ENCODE data around the gene MECR. TPM values are rescaled to one million over a fixed set of nuclear protein-coding genes. Genes with fewer than 3 reads are reported as not detected.
A peak's percentile ranks its signal among the peaks of the same experiment; 100 is the strongest.

Gene MECR
- total RNA-seq, 2 donors from 2014 or later = 13.9 to 20.0 TPM

DNA sequence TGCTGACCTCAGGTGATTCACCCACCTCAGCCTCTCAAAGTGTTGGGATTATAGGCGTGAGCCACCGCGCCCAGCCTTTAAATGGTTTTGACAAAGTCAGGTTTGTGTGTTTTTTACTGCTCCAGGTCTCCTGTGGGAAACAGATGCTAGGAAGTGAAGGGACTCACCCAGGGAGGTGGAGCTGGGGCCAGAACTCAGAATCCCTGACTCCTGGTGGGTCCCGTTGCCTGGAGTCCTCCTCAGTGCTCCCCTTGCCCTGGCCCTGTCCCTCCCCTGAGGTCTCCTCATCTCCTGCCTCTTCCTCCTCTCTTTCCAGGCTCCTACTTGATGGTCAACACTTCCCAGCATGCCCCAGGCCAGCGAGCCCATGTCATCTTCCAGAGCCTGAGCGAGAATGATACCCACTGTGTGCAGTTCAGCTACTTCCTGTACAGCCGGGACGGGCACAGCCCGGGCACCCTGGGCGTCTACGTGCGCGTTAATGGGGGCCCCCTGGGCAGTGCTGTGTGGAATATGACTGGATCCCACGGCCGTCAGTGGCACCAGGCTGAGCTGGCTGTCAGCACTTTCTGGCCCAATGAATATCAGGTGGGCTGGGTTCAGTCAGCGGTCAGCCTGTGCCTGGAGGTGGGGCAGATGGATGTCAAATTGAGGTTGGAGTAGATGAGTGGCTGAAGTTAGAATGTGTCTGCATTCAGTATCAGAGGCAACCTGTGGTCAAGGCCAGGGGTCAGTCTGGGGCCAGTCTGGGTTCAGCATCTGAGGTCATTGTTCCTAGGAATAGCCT, 27.6 kb upstream of the MECR start:
- intact Hi-C loops (cut with DNase I) = no loop called here
- peak; percentile 76 for DNase-seq (ENCODE audit: low spot score)

DNA sequence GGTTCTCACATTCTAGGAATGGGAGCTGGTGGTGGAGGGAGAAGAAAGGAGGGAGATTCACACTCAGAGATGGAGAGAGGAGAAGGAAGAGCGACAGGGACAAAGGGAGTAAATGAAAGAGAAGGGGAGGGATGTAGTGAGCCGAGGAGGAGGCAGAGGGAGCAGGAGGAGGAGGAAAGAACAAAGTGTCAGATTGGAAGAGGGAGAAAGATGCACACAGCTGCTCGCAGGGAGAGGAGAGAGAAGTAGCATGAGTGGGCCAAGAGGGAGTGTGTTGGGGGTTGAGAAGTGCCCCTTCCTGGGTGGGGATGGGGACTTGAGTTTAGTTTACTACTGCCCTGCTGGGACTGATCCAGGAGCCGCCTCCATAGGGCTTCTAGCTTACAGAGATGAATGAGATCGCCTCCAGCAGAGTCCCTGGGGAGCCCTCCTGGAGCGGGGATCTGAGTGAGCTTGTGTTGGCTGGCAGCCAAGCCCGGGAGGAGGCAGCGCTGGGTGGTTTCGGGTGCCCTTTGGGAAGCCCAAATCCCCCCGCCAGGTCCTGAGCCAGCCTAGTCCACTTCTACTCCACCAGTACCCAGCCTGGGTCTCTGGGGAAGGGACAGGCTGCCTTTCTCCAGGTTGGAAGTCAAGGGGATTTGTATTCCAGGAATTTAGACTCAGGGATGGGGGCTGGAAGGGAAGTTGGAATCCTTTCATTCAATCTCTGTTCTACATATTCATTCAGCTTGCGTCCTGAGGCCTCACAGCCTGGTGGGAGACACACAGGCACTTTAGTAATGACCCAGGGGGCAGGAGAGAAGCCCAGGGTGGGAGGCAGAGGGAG, 26.5 kb upstream of the MECR start:
- intact Hi-C loops (cut with DNase I) = no loop called here
- peak; percentile 80 for DNase-seq (ENCODE audit: low spot score)

DNA sequence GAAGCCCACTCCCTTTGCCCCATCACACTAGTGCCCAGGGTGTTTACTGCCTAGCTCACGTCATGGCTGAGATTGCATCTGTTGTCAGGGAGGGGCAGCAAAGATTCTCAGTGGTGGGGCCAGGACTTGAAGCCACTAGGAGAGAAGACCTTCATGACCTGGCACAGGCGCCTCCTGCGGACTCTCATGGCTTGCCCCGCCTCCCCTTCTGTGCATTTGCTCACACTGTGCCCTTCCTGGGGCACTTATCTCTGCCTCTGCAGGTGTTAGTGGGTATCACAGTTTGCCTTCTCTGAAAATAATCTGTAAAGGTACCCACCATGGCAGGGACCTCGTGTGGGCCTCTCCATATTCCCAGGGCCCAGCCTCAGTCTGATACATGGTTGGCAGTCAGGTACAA, 25.7 kb upstream of the MECR start:
- peak; percentile 44 for DNase-seq (ENCODE audit: low spot score)
- intact Hi-C loops (cut with DNase I) = no loop called here

DNA sequence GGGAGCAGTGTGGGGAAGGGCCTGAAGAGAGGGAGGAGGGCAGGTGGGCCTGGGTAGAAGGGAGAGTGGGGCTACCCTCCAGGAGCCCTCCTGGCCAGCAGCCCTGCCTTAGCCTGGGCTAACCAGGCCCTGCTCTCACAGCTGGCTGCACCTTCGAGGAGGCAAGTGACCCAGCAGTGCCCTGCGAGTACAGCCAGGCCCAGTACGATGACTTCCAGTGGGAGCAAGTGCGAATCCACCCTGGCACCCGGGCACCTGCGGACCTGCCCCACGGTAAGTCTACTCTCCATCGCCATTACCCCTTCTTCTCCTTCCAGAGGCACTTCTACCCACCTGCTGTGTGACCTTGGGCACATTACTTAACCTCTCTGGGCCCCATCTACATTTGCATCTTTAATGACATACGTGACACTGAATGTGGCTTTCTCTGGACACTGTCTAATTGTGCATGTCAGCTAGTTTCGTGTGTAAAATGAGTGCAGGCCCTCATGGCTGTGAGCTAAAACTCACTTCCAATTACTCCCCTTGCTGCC, 24.5 kb upstream of the MECR start:
- peak; percentile 48 for DNase-seq (ENCODE audit: low spot score)
- intact Hi-C loops (cut with DNase I) = no loop called here

DNA sequence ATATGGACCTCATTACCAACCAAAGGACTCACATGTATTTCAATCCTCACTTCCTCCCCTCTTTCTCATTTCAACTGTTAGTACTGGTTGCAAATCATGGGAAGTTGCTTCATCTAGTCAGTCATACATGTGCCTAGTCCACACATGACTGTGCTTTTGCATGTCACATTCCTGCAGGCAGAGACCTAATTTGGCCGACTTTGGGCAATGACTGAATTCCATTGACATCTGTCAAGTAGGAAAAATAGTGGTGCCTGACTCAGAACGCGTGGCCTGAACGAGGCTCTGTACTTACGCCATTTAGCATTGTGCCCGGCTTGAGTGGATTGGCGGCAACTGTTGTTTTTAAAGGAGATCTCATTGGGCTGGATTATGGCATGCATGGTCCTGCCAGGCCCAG, 23.6 kb upstream of the MECR start:
- DNase-seq (ENCODE audit: low spot score) = peak; percentile 44
- intact Hi-C loops (cut with DNase I) = no loop called here

DNA sequence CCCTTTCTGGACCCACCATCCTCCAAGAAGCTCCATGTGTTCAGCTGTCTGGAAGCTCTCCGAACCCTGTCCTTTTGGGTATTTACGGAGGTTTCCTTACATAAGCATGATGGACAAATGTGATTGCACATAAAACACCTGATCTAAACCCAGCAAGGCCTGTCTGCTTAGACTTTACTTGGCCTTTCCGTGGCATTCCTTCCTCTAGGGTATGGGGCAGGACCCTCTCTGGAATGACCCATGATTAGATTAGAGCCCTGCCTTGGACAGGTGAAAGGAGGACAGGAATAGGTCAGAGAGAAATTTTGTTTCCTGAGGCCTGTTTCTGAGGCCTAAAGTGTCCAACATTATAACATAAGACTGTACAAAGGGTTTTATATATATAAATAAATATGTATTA, 22.4 kb upstream of the MECR start:
- DNase-seq (ENCODE audit: low spot score) = no peak
- intact Hi-C loops (cut with DNase I) = no loop called here

DNA sequence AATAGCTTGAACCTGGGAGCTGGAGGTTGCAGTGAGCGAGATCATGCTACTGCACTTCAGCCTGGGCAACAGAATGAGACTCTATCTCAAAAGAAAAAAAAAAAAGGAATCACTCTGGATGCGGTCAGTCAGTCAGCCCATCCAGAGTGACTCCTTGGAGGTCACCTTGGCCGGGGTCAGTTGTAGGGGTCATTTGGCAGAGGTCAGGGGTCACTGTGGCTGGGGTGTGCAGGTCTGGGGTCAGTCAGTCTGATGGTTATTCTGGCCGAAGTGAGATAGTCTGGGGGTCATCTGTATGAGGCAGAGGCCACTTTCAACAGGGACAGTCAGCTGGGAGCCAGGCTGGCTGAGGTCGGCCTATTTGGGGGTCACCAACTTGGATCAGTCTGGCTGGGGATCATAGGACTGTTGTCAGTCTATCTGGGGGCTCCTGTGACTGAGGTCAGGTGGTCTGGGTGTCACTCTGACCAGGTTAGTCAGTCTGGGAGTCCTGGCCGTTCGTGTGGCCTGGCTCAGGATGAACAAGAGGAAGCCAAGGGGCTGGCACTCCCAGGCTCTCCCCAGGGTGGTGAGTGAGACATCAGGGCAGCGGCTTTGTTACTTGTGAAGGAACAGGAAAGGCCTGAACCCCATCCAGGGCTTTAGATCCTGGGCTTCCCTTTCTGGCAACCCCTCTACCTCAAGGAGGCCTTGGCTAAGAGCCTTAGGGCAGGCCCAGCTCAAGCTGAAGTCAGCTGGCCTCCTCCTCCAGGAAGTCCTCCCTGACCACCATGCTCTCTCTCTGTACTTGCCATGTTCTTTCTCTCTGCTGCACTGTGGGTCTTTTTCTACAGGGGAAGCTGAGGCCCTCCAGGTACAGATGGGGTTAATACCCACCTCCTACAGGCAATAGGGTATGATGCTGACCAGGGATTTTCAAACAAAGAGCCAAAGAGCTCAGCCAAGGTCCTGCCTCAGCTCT, 20.7 kb upstream of the MECR start:
- intact Hi-C loops (cut with DNase I) = no loop called here
- peak; percentile 78 for DNase-seq (ENCODE audit: low spot score)

DNA sequence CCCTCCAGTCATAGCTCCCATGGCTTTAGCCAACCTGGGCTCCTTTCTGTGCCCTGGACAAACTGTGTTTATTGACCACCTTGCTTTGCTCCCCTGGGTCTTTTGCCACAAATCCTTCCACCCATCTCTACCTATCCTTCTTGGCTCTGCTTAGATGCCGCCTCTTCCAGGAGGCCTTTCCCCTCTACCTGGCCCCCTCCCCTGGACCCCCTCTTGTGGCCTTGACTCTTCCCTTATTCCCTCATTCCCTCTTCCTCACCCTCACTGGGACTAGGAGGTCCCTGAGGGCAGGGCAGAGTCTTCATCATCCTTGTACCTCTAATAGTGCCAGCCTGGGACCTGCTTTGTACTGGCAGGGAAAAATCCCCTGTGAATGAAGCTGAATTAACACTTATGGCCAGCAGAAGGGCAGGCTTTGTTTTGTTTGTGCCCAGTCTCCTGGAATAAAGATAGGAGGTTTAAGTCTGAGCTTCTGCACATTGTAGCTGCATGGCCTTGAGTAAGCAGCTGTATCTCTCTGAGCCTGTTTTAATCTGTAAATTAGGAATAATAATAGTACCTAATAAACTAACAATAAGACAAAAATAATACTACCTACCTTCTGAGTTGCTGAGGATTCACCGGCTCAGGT, 19.3 kb upstream of the MECR start:
- peak; percentile 19 for DNase-seq (ENCODE audit: low spot score)
- intact Hi-C loops (cut with DNase I) = loop anchor here in 1 of 2 donors (10.0 kb wide), 1 partner anchor 835 kb away; no protein-coding TSS in a partner anchor

DNA sequence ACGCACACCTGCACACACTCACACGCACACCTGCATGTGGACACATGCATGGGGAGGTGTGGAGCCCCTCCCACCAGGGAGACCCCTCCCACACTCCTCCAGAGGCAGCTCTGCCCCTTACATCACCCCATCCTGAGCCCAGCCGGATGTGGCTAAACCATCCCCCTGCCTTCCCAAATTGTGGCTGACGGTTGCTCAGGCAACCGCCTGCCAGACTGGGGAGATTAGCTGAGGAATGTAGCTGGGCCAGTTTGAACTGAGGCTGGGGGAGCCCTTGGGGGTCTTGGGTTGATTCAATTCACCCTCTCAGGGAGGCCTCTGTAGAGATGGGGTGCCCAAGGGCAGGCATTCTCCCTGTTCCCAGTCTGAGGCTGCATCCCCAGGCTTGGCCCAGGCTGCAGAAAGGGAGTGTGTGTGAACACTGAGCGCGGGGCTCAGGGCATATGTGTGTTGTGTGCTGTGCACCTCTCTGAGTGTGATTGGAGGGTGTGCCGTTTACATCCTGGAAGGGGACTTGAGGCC, 18.5 kb upstream of the MECR start:
- DNase-seq (ENCODE audit: low spot score) = peak; percentile 70
- intact Hi-C loops (cut with DNase I) = loop anchor here in 1 of 2 donors (10.0 kb wide), 1 partner anchor 836 kb away; no protein-coding TSS in a partner anchor

DNA sequence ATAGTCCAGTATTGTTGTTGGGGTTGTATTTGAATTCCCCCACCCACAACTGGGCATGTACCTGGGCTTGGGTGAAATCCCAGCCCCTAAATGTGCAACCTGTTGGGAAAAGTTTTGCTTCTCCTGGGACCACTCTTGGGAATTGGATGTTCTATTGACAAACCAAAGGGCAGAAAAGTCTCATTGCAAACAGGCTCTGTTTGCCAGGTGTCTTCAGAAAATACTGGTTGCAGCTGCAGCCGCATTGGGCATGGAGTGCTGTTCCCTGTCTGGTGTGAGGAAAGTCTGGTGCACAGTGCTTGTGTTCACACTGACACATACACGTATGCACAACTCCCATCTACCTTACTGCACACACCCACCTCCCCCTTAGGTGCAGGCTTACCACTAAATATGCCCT, 17.7 kb upstream of the MECR start:
- no peak for DNase-seq (ENCODE audit: low spot score)
- intact Hi-C loops (cut with DNase I) = loop anchor here in 1 of 2 donors (10.0 kb wide), 1 partner anchor 836 kb away; no protein-coding TSS in a partner anchor

DNA sequence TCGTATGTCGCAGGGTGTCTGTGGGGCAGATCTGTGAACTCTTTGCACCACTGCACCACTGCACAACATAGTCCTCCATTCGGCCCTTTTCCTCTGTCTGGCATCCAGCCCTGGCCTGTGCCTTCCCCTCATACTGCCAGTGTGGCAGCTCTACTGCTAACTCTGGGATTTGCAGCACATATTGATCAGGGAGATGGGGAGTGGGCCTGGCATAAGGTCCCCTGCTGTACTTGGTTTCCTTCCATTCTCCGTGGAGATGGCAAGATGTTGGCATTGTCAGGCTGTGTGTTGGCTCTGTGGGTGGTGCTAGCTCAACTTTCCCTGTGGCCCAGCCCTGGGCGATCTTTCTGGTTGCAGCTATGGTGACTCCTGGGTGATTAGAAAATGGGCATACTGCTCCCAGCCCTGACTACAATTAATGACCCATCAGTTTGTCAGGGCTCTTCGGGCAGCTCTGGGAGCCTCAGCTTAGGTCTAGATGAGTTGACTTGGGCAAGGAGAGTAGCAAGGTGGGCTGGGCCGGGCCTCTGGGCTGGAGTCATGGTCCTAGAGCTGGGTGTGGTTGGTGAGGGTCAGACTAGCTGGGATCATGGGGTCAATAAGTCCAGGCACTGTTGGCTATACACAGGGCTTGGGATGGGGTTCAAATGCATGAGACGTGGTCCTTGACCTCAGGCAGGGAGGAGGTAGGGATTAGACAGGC, 17.0 kb upstream of the MECR start:
- intact Hi-C loops (cut with DNase I) = loop anchor here in 1 of 2 donors (10.0 kb wide), 1 partner anchor 837 kb away; no protein-coding TSS in a partner anchor
- DNase-seq (ENCODE audit: low spot score) = peak; percentile 54

DNA sequence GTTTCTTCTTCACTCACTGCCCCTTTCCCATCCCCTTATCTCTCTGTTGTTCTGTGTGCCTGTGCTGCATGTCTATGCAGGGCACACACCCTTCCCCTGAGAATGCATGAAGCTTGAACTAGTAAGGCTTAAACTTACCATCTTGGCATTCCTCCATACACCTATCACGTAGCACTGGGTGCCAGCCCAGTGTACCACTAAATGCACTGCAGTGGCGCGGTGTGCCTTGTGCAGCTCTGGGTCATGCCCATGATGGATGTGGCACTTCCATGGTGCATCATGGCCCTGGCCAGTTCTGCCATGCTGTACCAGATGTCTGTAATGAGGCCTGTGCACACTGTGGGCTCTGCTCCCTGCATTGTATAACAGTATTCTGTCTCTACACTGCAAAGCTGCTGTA, 16.3 kb upstream of the MECR start:
- intact Hi-C loops (cut with DNase I) = loop anchor here in 1 of 2 donors (10.0 kb wide), 1 partner anchor 838 kb away; no protein-coding TSS in a partner anchor
- peak; percentile 77 for DNase-seq (ENCODE audit: low spot score)

DNA sequence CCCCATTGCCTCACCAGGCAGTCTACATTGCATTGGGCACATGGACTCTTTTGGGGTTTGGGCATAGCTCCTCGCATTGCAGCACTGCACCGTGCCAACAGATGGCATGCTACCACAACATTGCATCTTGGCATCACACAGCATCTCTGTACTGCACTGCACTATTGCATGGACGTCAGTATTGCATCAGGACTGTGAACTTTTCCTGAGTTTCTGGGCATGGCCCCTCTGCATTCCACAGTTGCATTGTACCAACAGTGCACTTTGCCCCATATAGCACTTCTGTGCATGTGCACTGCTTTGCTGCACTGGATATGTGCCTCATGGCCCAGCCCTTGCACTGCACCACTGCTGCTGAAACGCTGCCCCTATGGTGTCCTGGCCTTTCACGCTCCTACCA, 15.1 kb upstream of the MECR start:
- peak; percentile 25 for DNase-seq (ENCODE audit: low spot score)

DNA sequence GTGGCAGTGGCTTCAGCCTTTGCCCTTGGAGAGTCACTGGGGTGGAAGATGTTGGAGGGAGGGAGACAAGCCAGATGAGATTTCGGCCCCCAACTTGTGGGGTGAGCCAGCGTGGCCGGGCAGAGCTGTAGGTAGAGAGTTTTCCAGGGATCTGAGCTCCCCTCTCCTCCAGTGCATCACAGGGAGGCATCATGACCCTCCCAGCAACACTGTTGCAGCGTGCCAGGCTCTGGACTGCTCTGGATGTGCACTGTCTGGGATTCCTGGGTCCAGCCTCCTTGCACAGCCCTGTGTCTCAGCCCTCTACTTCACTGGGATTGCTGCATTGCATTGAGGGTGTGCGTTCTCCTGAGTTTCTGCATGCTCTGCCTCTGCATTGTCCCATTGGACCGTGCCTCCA, 14.5 kb upstream of the MECR start:
- intact Hi-C loops (cut with DNase I) = loop anchor here in 1 of 2 donors (10.0 kb wide), 1 partner anchor 840 kb away; no protein-coding TSS in a partner anchor
- DNase-seq (ENCODE audit: low spot score) = peak; percentile 29

More for the DNA sequence above, 15.1 kb upstream of the MECR start:
- intact Hi-C loops (cut with DNase I) = loop anchor here in 1 of 2 donors (10.0 kb wide), 1 partner anchor 839 kb away; no protein-coding TSS in a partner anchor

DNA sequence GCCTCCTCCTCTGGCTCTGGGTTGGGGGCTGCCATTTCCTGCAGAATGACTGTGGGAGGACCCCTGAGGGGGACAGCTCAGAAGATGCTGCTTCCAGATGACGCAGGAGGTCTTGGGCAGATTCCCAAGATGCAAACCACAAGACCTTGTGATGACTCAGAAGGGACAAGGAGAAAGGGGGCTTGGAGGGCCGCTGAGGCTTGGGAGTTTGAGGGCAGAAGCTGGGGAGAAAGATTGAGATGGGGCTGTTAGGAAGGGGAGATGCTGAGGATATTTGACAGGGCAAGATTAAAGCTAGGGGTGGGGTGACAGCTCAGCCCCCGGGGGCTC, 13.1 kb upstream of the MECR start:
- no peak for DNase-seq (ENCODE audit: low spot score)

DNA sequence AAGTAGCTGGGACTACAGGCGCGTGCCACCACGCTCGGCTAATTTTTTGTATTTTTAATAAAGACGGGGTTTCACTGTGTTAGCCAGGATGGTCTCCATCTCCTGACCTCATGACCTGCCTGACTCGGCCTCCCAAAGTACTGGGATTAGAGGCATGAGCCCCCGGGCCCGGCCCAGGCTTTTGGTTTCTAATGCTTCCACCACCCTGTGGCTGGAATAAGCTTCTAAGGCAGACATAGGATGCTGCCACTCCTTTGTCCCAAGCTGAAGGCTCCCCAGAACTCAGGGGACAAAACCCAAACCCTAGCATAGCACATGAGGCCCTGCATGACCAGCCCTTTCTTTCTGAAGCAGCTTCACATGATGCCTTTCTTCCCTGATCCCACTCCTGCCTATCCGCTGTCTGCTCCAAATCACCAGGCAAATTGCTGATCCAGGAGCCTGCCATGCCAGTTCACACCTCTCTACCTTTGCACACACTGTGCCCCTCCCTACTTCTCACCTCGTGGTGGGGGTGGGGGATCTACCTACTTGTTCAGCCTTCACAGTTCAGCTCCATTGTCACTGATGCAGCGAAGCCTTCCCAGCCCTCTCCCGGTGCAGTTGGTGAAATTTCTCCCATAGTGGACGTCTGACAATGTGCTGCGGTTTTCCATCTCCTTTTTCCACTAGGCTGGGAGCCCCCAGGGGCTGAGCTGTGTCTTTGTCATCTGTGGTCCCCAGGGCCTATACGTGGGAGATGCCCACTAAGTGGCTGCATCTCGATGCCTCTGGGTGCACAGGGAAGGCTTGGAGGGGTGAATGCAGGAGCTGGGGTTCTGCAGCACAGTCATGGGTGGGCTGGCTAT, 12.5 kb upstream of the MECR start:
- intact Hi-C loops (cut with DNase I) = loop anchor here in 1 of 2 donors (5.0 to 10.0 kb wide), 2 partner anchors 842 to 1134 kb away; no protein-coding TSS in a partner anchor
- DNase-seq (ENCODE audit: low spot score) = peak; percentile 72

More for the DNA sequence above, 13.1 kb upstream of the MECR start:
- intact Hi-C loops (cut with DNase I) = loop anchor here (1.0 to 10.0 kb wide), 3 partner anchors 33 to 1133 kb away; no protein-coding TSS in a partner anchor
